Sciatic nerve (tissue), 2 donors: ENCODE measurements around the gene TREM1. TPM values are rescaled to one million over a fixed set of nuclear protein-coding genes. Genes with fewer than 3 reads are reported as not detected.

Experiments used
- ATAC-seq: fragments of 200-7000 bp; cut with Tn5 transposase; one replicate; pipeline ENCODE4 v1.9.1; 2020; ENCODE audit warnings: mild to moderate bottlenecking, moderate library complexity
- DNase-seq: peaks from one replicate; pipeline ENCODE4 v3.0.0-alpha.2; 2020; ENCODE audit warnings: low spot score
- intact Hi-C: fragments of 100-400 bp; cut with DNase I; formaldehyde crosslinking; loops from one replicate; pipeline ENCODE4 v1.14.2; 2022
- total RNA-seq: library from RNA; stranded (reverse); fragmentation: NEBNext Ultra II Directional; extraction: Animal tissue kit (Norgen Biotek cat#: 25700); gene quantifications from one replicate; pipeline ENCODE4 v1.2.1, GENCODE V29; 2021
- donor health status: DM: no; HTN: no; CAD: no.
- donor health status: DM: no; HTN: no; CAD: no.

TREM1 gene
- total RNA-seq, 1 donor from 2014 or later: 9.8 TPM

GRCh38 chr6:41231246-41231645 lies 55.2 kb downstream of the TREM1 start:
- intact Hi-C loops: no loop called here
- DNase-seq: no peak
- no peak for ATAC-seq

- ATAC-seq: no peak
- intact Hi-C loops: no loop called here
- no peak for DNase-seq
Observed at GRCh38 chr6:41229721-41230120, 56.8 kb downstream of the TREM1 start.

- no peak for ATAC-seq
- no peak for DNase-seq
- intact Hi-C loops: no loop called here
Observed at GRCh38 chr6:41228616-41229015, 57.9 kb downstream of the TREM1 start.

- ATAC-seq: no peak
- intact Hi-C loops: no loop called here
- DNase-seq: no peak
Observed at GRCh38 chr6:41228096-41228495, 58.4 kb downstream of the TREM1 start, which contains the start of gene TREML4. Gene TREML4 (plus strand): TSS chr6:41228349. CDS start chr6:41228428, 79 bp downstream.

GRCh38 chr6:41226752-41227151 lies 59.7 kb downstream of the TREM1 start:
- intact Hi-C loops: no loop called here
- ATAC-seq: no peak
- DNase-seq: no peak

- ATAC-seq (no peak), DNase-seq (no peak)
- intact Hi-C loops: no loop called here
Observed at GRCh38 chr6:41224800-41225199, 61.7 kb downstream of the TREM1 start.

Other genes with a start within 250 kb of the TREM1 start
- 1.6 TPM for gene UNC5CL, start 247.5 kb downstream of the TREM1 start, total RNA-seq
- gene TSPO2, start 244.2 kb downstream of the TREM1 start, total RNA-seq: 0.53 TPM
- gene APOBEC2, start 233.5 kb downstream of the TREM1 start, total RNA-seq: not detected
- gene OARD1, start 214.3 kb downstream of the TREM1 start, total RNA-seq: 26.4 TPM
- 27.7 TPM for gene NFYA, start 213.7 kb downstream of the TREM1 start, total RNA-seq
- 2.1 TPM for gene TREML1, start 132.3 kb downstream of the TREM1 start, total RNA-seq
- 8.8 TPM for gene TREM2, start 123.6 kb downstream of the TREM1 start, total RNA-seq
- gene TREML2, start 85.5 kb downstream of the TREM1 start, total RNA-seq: 0.58 TPM
- not detected for gene TREML4, start 58.3 kb downstream of the TREM1 start, total RNA-seq
- not detected for gene NCR2, start 48.9 kb upstream of the TREM1 start, total RNA-seq